Testis (tissue), 3 donors: Measurements from ENCODE around the gene OBSCN. TPM values are rescaled to one million over a fixed set of nuclear protein-coding genes. Genes with fewer than 3 reads are reported as not detected.

ENCODE experiments used
- DNase-seq: peaks from one replicate; pipeline ENCODE4 v3.0.0-alpha.2; 2019
- H3K27ac ChIP-seq, 2 donors: fragments of 200-600 bp; sonication (generic); one replicate each; pipeline ENCODE4 v1.5.1; 2019
- H3K27me3 ChIP-seq: fragments of 200-600 bp; sonication (generic); one replicate; pipeline ENCODE4 v1.5.1; 2019
- H3K36me3 ChIP-seq: fragments of 200-600 bp; sonication (generic); one replicate; pipeline ENCODE4 v1.5.1; 2017; ENCODE audit warnings: low read depth; ENCODE audit errors: missing control alignments
- H3K4me1 ChIP-seq: fragments of 200-600 bp; sonication (generic); one replicate; pipeline ENCODE4 v1.5.1; 2019
- H3K4me3 ChIP-seq, 2 donors: fragments of 200-600 bp; sonication (generic); one replicate each; pipeline ENCODE4 v1.5.1; 2017 to 2019
- H3K9me3 ChIP-seq: fragments of 200-600 bp; sonication (generic); one replicate; pipeline ENCODE4 v1.5.1; 2017
- CTCF ChIP-seq, 3 experiments: fragments of 450-650 bp in 2 of 3; fragments of 200-600 bp in 1 of 3; sonication (generic) in 1 of 3; IDR thresholded peaks; one replicate each; pipeline ENCODE4 v1.5.1; 2016 to 2019; ENCODE audit warnings: antibody characterized with exemption in 3 of 3, mild to moderate bottlenecking in 2 of 3, moderate library complexity in 1 of 3
- POLR2A ChIP-seq: fragments of 450-650 bp; IDR thresholded peaks from one replicate; pipeline ENCODE4 v1.6.1; 2017; ENCODE audit warnings: antibody characterized with exemption, mild to moderate bottlenecking, moderate library complexity
- WGBS, 2 donors: methylation state at CpG; one replicate each; pipeline ENCODE4 v1.1.5; 2018; 5-methylcytosine and 5-hydroxymethylcytosine counted together
- intact Hi-C: fragments of 100-400 bp; cut with DNase I; formaldehyde crosslinking; loops from one replicate; pipeline ENCODE4 v1.15.1; 2023; ENCODE audit warnings: low total_unique reads
- polyA plus RNA-seq: library from polyadenylated mRNA; stranded (reverse); fragments of 350-450 nt; fragmentation: Illumina TruSeq; extraction: RNeasy Lipid Tissue Mini Kit (QIAGEN cat#74804); gene quantifications from one replicate; pipeline ENCODE4 v1.2.3, GENCODE V29; 2014; ENCODE audit warnings: low read depth, low replicate concordance; ENCODE audit not compliant: insufficient read depth
- total RNA-seq, 2 donors: library from RNA; depleted of rRNA; stranded (reverse); fragments of >200 nt; gene quantifications; one replicate each; pipeline ENCODE4 v1.2.3, GENCODE V29; 2016

Gene OBSCN
- total and polyA plus RNA-seq, 3 donors from 2014 or later = 8.3 to 30.0 (median 28.6) TPM

- DNase-seq = no peak
- no peak overlapping the region for H3K27ac ChIP-seq
- no peaks in the 10 kb centered on the region for H3K9me3 ChIP-seq
- intact Hi-C loops = no loop called here
- 95 to 96% methylated on average over 17 to 32 of the region's 32 CpGs for WGBS, 2 donors
- no peaks in the 10 kb centered on the region for H3K4me1 ChIP-seq
- H3K36me3 ChIP-seq = no peaks in the 10 kb centered on the region
- H3K27me3 ChIP-seq = no peaks in the 10 kb centered on the region
- TF ChIP-seq CTCF (IDR thresholded peaks at IDR 0.05) = no peak
- no peak for TF ChIP-seq POLR2A
- H3K4me3 ChIP-seq = no peak overlapping the region
These were observed 79.9 kb downstream of the OBSCN start for GRCh38 chr1:228287541-228288425.

- no peaks in the 10 kb centered on the region for H3K9me3 ChIP-seq
- no peaks in the 10 kb centered on the region for H3K27me3 ChIP-seq
- no peak overlapping the region for H3K4me3 ChIP-seq
- no peak overlapping the region for H3K27ac ChIP-seq
- intact Hi-C loops = no loop called here
- no peak for DNase-seq
- H3K36me3 ChIP-seq = no peaks in the 10 kb centered on the region
- TF ChIP-seq POLR2A (no peak), CTCF (IDR thresholded peaks at IDR 0.05) (no peak)
- H3K4me1 ChIP-seq = no peaks in the 10 kb centered on the region
- 81 to 86% methylated on average over 12 to 18 of the region's 18 CpGs for WGBS, 2 donors
These were observed 80.8 kb downstream of the OBSCN start for GRCh38 chr1:228288536-228289238.

- intact Hi-C loops = no loop called here
These were observed 81.5 kb downstream of the OBSCN start for GRCh38 chr1:228289239-228289849.

More at GRCh38 chr1:228289239-228289849, 81.5 kb downstream of the OBSCN start:
- no peak for TF ChIP-seq POLR2A
- TF ChIP-seq CTCF (IDR thresholded peaks at IDR 0.05) = no peak
- no peaks in the 10 kb centered on the region for H3K9me3 ChIP-seq
- no peaks in the 10 kb centered on the region for H3K27me3 ChIP-seq
- no peak overlapping the region for H3K27ac ChIP-seq
- WGBS, 2 donors = 58 to 67% methylated on average over 5 to 11 of the region's 12 CpGs
- H3K4me3 ChIP-seq = no peak overlapping the region
- DNase-seq = no peak
- H3K36me3 ChIP-seq = no peaks in the 10 kb centered on the region
- no peaks in the 10 kb centered on the region for H3K4me1 ChIP-seq
